Hepatocyte (in vitro differentiated cells): ENCODE results near the gene CCT4. TPM values are rescaled to one million over a fixed set of nuclear protein-coding genes. Genes with fewer than 3 reads are reported as not detected.

Experiments used
- DNase-seq: peaks from one replicate; pipeline ENCODE4 v3.0.0-alpha.2; 2016; ENCODE audit warnings: low spot score
- H2AFZ ChIP-seq: fragments of 200-600 bp; sonication (generic); 2 replicates; pipeline ENCODE4 v1.6.0; 2016; ENCODE audit warnings: antibody characterized with exemption, mild to moderate bottlenecking
- H3K27ac ChIP-seq: fragments of 200-600 bp; sonication (generic); 2 replicates; pipeline ENCODE4 v1.5.1; 2016; ENCODE audit warnings: mild to moderate bottlenecking
- H3K27me3 ChIP-seq: fragments of 200-600 bp; sonication (generic); 2 replicates; pipeline ENCODE4 v1.6.1; 2016
- H3K36me3 ChIP-seq: fragments of 200-600 bp; sonication (generic); replicated peaks from 2 replicates; pipeline ENCODE4 v1.5.1; 2016; ENCODE audit warnings: low read depth; ENCODE audit not compliant: insufficient read depth
- H3K4me1 ChIP-seq: fragments of 200-600 bp; sonication (generic); 2 replicates; pipeline ENCODE4 v1.5.1; 2016; ENCODE audit warnings: mild to moderate bottlenecking, moderate library complexity; ENCODE audit not compliant: insufficient read depth
- H3K4me2 ChIP-seq: fragments of 200-600 bp; sonication (generic); 2 replicates; pipeline ENCODE4 v1.6.0; 2016
- H3K4me3 ChIP-seq: fragments of 200-600 bp; sonication (generic); 2 replicates; pipeline ENCODE4 v1.5.1; 2016; ENCODE audit warnings: mild to moderate bottlenecking
- H3K79me2 ChIP-seq: fragments of 200-600 bp; sonication (generic); 2 replicates; pipeline ENCODE4 v1.6.0; 2017; ENCODE audit warnings: mild to moderate bottlenecking
- H3K9me2 ChIP-seq: fragments of 200-600 bp; sonication (generic); replicated peaks from 2 replicates; pipeline ENCODE4 v1.6.0; 2017; ENCODE audit warnings: mild to moderate bottlenecking; ENCODE audit not compliant: insufficient read depth
- H3K9me3 ChIP-seq: fragments of 200-600 bp; sonication (generic); 2 replicates; pipeline ENCODE4 v1.5.1; 2016; ENCODE audit warnings: low read depth, mild to moderate bottlenecking
- H4K20me1 ChIP-seq: fragments of 200-600 bp; sonication (generic); 2 replicates; pipeline ENCODE4 v1.6.0; 2016; ENCODE audit warnings: mild to moderate bottlenecking; ENCODE audit not compliant: insufficient read depth, poor library complexity, severe bottlenecking
- EZH2 ChIP-seq: fragments of 200-600 bp; sonication (generic); IDR thresholded peaks from 2 replicates; pipeline ENCODE4 v1.6.1; 2016; ENCODE audit warnings: antibody characterized with exemption, mild to moderate bottlenecking, borderline replicate concordance
- EZH2phosphoT487 ChIP-seq: fragments of 200-600 bp; sonication (generic); IDR thresholded peaks from one replicate; pipeline ENCODE4 v1.6.1; 2018; ENCODE audit warnings: antibody characterized with exemption, mild to moderate bottlenecking, low read depth, moderate library complexity; ENCODE audit not compliant: unreplicated experiment, severe bottlenecking
- WGBS: methylation state at CpG from one replicate; pipeline ENCODE4 v1.1.6; 2016; ENCODE audit warnings: low lambda C conversion rate; ENCODE audit errors: missing lambda C conversion rate; 5-methylcytosine and 5-hydroxymethylcytosine counted together
- polyA plus RNA-seq: library from polyadenylated mRNA; unstranded; fragments of >200 nt; fragmentation: Nextera tagmentation; extraction: Ambion mirVana; gene quantifications from 2 replicates; pipeline ENCODE4 v1.2.1, GENCODE V29; 2016
- total RNA-seq: library from RNA; depleted of rRNA; stranded (reverse); fragments of >200 nt; gene quantifications from 2 replicates; pipeline ENCODE4 v1.2.3, GENCODE V29; 2014
- TF ChIP-seq, protein P1 (sequence below): fragments of 200-600 bp; sonication (generic); IDR thresholded peaks from 2 replicates; pipeline ENCODE4 v1.5.1; 2016; ENCODE audit warnings: antibody characterized with exemption, mild to moderate bottlenecking; ENCODE audit not compliant: poor library complexity

Gene CCT4
- total and polyA plus RNA-seq, 2 experiments from 2014 or later = 84.3 to 107 TPM

DNA sequence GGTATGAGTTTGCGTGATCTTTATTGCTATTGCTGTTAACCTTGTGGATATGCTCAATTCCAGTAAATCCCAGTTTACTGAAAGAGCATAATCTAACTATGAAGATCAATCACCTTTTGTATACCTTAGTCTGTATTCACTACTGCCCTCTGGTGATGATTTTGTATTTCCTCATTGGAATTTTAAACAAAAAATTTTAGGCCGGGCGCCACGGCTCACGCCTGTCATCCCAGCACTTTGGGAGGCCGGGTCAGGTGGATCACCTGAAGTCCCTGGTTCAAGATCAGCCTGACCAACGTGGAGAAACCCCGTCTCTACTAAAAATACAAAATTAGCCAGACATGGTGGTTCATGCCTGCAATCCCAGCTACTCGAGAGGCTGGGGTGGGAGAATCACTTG is 22.1 kb upstream of the CCT4 start:
- H3K9me2 ChIP-seq = no peaks in the 10 kb centered on the region
- H3K79me2 ChIP-seq = peaks cover 43% of the 10 kb centered on the region
- no peaks in the 10 kb centered on the region for H3K27me3 ChIP-seq
- no peaks in the 10 kb centered on the region for H4K20me1 ChIP-seq
- DNase-seq = no peak
- H3K27ac ChIP-seq = no peak overlapping the region
- H3K36me3 ChIP-seq = no peaks in the 10 kb centered on the region
- no peaks in the 10 kb centered on the region for H3K4me1 ChIP-seq
- TF ChIP-seq EZH2 = no peak
- TF ChIP-seq, protein P1, sequence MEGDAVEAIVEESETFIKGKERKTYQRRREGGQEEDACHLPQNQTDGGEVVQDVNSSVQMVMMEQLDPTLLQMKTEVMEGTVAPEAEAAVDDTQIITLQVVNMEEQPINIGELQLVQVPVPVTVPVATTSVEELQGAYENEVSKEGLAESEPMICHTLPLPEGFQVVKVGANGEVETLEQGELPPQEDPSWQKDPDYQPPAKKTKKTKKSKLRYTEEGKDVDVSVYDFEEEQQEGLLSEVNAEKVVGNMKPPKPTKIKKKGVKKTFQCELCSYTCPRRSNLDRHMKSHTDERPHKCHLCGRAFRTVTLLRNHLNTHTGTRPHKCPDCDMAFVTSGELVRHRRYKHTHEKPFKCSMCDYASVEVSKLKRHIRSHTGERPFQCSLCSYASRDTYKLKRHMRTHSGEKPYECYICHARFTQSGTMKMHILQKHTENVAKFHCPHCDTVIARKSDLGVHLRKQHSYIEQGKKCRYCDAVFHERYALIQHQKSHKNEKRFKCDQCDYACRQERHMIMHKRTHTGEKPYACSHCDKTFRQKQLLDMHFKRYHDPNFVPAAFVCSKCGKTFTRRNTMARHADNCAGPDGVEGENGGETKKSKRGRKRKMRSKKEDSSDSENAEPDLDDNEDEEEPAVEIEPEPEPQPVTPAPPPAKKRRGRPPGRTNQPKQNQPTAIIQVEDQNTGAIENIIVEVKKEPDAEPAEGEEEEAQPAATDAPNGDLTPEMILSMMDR = peak; percentile 29
- 88% methylated on average over 9 of the region's 9 CpGs for WGBS
- no peak overlapping the region for H3K4me2 ChIP-seq
- H3K4me3 ChIP-seq = no peak overlapping the region
- no peak overlapping the region for H2AFZ ChIP-seq
- H3K9me3 ChIP-seq = no peaks in the 10 kb centered on the region

DNA sequence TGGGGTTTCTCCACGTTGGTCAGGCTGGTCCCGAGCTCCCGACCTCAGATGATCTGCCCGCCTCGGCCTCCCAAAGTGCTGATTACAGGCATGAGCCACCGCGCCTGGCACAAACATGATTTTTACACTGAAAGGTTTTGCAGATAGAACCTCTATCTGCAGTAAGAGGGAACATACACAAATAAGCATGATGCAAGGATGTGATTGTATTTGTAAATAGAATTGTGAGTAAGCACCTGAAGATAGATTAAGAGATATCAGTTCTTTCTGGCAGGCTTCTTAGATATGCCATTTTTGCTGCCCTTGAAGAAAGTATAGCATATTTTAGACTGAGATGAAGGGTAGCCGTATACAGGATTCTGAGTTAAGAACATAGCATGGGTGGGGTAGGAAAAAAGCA is 20.7 kb upstream of the CCT4 start:
- no peak overlapping the region for H3K27ac ChIP-seq
- H2AFZ ChIP-seq = no peak overlapping the region
- H3K4me1 ChIP-seq = no peaks in the 10 kb centered on the region
- H4K20me1 ChIP-seq = no peaks in the 10 kb centered on the region
- peaks cover 41% of the 10 kb centered on the region for H3K79me2 ChIP-seq
- no peaks in the 10 kb centered on the region for H3K9me2 ChIP-seq
- no peak overlapping the region for H3K4me3 ChIP-seq
- no peaks in the 10 kb centered on the region for H3K36me3 ChIP-seq
- no peaks in the 10 kb centered on the region for H3K9me3 ChIP-seq
- 93% methylated on average over 8 of the region's 8 CpGs for whole genome bisulfite sequencing
- no peak for DNase-seq
- H3K4me2 ChIP-seq = no peak overlapping the region
- TF ChIP-seq EZH2phosphoT487 = no peak
- TF ChIP-seq EZH2 = no peak
- TF ChIP-seq, protein P1 = no peak
- no peaks in the 10 kb centered on the region for H3K27me3 ChIP-seq

DNA sequence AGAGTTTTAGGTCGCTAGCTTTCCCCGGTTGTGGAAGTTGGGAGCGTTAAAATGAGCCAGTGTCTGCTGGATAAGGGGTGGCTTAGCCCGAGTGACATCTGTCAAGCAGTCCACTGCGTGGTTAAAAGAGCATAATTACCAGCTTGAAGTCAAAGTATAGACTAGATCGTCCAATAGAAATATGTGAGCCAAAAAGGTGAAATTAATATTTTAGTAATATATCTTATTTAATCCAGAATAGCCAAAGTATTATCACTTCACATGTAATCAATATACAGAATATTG is 17.7 kb upstream of the CCT4 start:
- Histone ChIP-seq H3K9me2 (no peaks in the 10 kb centered on the region), H3K4me3 (peak overlapping the region; percentile 61), H3K4me2 (peak overlapping the region; percentile 84), H3K36me3 (no peaks in the 10 kb centered on the region), H4K20me1 (no peaks in the 10 kb centered on the region), H3K9me3 (no peaks in the 10 kb centered on the region), H3K27ac (no peak overlapping the region), H3K79me2 (peaks cover 24% of the 10 kb centered on the region), H3K4me1 (no peaks in the 10 kb centered on the region), H2AFZ (peak overlapping the region; percentile 98), H3K27me3 (no peaks in the 10 kb centered on the region)
- no peak for TF ChIP-seq EZH2
- 6% methylated on average over 6 of the region's 6 CpGs for WGBS
- no peak for DNase-seq

DNA sequence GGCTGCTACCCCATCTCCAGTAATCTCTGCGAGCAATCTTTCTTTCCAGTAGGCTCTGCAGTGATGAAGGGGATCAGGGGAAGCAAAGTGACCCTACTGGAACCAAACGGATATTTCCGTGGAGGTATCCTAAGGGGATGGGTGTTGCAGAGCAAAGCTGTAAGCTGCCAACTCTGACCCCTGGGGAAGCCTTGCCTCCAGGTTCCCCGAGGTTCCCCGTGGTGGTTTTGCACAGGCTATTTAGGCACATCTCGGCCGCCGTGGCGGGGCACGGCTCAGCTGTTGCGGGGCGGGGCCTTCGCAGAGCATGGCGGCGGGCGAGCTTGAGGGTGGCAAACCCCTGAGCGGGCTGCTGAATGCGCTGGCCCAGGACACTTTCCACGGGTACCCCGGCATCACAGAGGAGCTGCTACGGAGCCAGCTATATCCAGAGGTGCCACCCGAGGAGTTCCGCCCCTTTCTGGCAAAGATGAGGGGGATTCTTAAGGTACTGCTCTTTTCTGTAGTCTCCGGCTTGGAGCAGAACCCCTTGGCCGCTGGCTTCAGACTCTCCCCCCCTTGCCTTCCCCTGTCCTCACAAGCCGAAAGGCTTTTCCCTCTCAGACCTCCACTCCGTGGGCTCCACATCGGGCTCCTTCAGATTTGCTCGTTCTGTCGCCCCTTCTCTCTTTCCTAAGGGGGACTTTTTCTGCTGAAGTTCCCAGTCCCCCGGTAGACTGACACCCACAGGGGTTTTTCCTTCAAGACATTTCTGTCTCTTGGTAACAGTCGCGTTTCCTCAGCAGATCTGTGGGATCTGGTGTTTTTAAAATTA is 17.1 kb upstream of the CCT4 start, which contains the start of gene COMMD1:
Gene COMMD1, plus strand, starts transcription at position 303 of the 814 bp plus-strand sequence. Its CDS starts 5 bp downstream, at position 308.
- Histone ChIP-seq H4K20me1 (no peaks in the 10 kb centered on the region), H3K36me3 (no peaks in the 10 kb centered on the region), H3K79me2 (peaks cover 19% of the 10 kb centered on the region), H3K27ac (peak within 1 kb of the TSS; percentile 52), H3K27me3 (no peaks in the 10 kb centered on the region), H3K4me2 (peak within 1 kb of the TSS; percentile 84), H2AFZ (peak within 1 kb of the TSS; percentile 98), H3K9me2 (no peaks in the 10 kb centered on the region), H3K9me3 (no peaks in the 10 kb centered on the region), H3K4me1 (no peaks in the 10 kb centered on the region), H3K4me3 (peak within 1 kb of the TSS; percentile 61)
- WGBS = 1% methylated on average over 32 of the region's 33 CpGs
- TF ChIP-seq EZH2 (no peak), EZH2phosphoT487 (no peak)
- TF ChIP-seq, protein P1 = no peak
- DNase-seq = peak; percentile 87
